Kidney (tissue), 14 donors: ENCODE data around the gene LMAN1. TPM values are rescaled to one million over a fixed set of nuclear protein-coding genes. Genes with fewer than 3 reads are reported as not detected.

Experiments
- DNase-seq, 5 donors: peaks; one replicate each; pipeline ENCODE4 v3.0.0-alpha.2; 2013 to 2020
- FAIRE-seq: peaks from 2 replicates; lab custom pipeline; 2012; peaks lifted over from hg19 to GRCh38; lab: Jason Lieb, UNC
- H3K27ac ChIP-seq, 2 donors: one replicate each; pipeline ENCODE4 v1.7.0; 2013; ENCODE audit warnings: low read depth in 2 of 2, low read length in 2 of 2, inconsistent platforms in 1 of 2
- H3K27me3 ChIP-seq: one replicate; pipeline ENCODE4 v1.7.1; 2013; ENCODE audit warnings: low read length, inconsistent platforms; ENCODE audit not compliant: control insufficient read depth, insufficient read depth
- H3K36me3 ChIP-seq, 3 donors: one replicate each; pipeline versions ENCODE4 v1.7.0 to v1.7.1; 2013; ENCODE audit warnings: low read length in 3 of 3, control low read depth in 1 of 3, inconsistent platforms in 1 of 3; ENCODE audit not compliant: insufficient read depth in 3 of 3, control insufficient read depth in 2 of 3
- H3K4me1 ChIP-seq, 3 donors: one replicate each; pipeline versions ENCODE4 v1.7.0 to v1.7.1; 2013; ENCODE audit warnings: low read length in 3 of 3, inconsistent platforms in 1 of 3, low read depth in 1 of 3; ENCODE audit not compliant: control insufficient read depth in 2 of 3, insufficient read depth in 2 of 3
- H3K4me3 ChIP-seq, 3 donors: one replicate each; pipeline versions ENCODE4 v1.7.0 to v1.8.1; 2013; ENCODE audit warnings: low read length in 3 of 3, control low read depth in 1 of 3, inconsistent platforms in 1 of 3
- H3K9ac ChIP-seq, 3 donors: one replicate each; pipeline versions ENCODE4 v1.7.0 to v1.7.1; 2013; ENCODE audit warnings: low read length in 3 of 3, control low read depth in 1 of 3, inconsistent platforms in 1 of 3
- H3K9me3 ChIP-seq, 3 donors: one replicate each; pipeline versions ENCODE4 v1.7.0 to v1.7.1; 2013; ENCODE audit warnings: low read length in 3 of 3, control low read depth in 1 of 3, inconsistent platforms in 1 of 3; ENCODE audit not compliant: control insufficient read depth in 2 of 3, insufficient read depth in 1 of 3
- CTCF ChIP-seq: IDR thresholded peaks from 3 replicates; pipeline ENCODE4 v1.5.1; 2012; ENCODE audit warnings: mild to moderate bottlenecking, moderate library complexity, borderline replicate concordance; ENCODE audit not compliant: insufficient read depth; ENCODE audit errors: extremely low read depth
- intact Hi-C: fragments of 100-400 bp; cut with DNase I; formaldehyde crosslinking; loops from one replicate; pipeline ENCODE4 v1.11.1; 2022
- polyA plus RNA-seq: library from polyadenylated mRNA; stranded (reverse); fragments of 350-450 nt; fragmentation: Illumina TruSeq; extraction: RNeasy Lipid Tissue Mini Kit (QIAGEN cat#74804); gene quantifications from one replicate; pipeline ENCODE4 v1.2.3, GENCODE V29; 2014; ENCODE audit warnings: low read depth, low replicate concordance; ENCODE audit not compliant: insufficient read depth
- total RNA-seq: library from RNA; stranded (reverse); fragmentation: NEBNext Ultra II Directional; extraction: Animal tissue kit (Norgen Biotek cat#: 25700); gene quantifications from one replicate; pipeline ENCODE4 v1.2.1, GENCODE V29; 2021
- donor health status: control.
- donor health status: control.
- donor health status: control.
- donor health status: control.
- donor health status: control.
- donor health status: DM: yes; HTN: yes; CAD: no.
- donor health status: Normal renal cell carcinoma (clear cell type).

Gene LMAN1
- total and polyA plus RNA-seq, 2 donors from 2014 or later, result 31.6 to 78.8 TPM

GRCh38 chr18:59323931-59324622, 35.0 kb downstream of the LMAN1 start:
- H3K27ac ChIP-seq, result no peak overlapping the region
- no peak overlapping the region for H3K9ac ChIP-seq
- H3K4me1 ChIP-seq, result no peaks in the 10 kb centered on the region
- H3K27me3 ChIP-seq, result no peaks in the 10 kb centered on the region
- H3K36me3 ChIP-seq, result peaks cover 0 to 24% (median 12%) of the 10 kb centered on the region in 3 donors
- DNase-seq, result peak in 1 of 5 donors; percentile 19
- no peak overlapping the region for H3K4me3 ChIP-seq
- no peak for TF ChIP-seq CTCF
- FAIRE-seq, result no peak
- H3K9me3 ChIP-seq, result no peaks in the 10 kb centered on the region
- intact Hi-C loops, result no loop called here

- Histone ChIP-seq H3K9ac (no peak within 1 kb of the TSS), H3K27me3 (no peaks in the 10 kb centered on the region), H3K9me3 (no peaks in the 10 kb centered on the region), H3K36me3 (no peaks in the 10 kb centered on the region), H3K4me1 (no peaks in the 10 kb centered on the region), H3K4me3 (no peak within 1 kb of the TSS), H3K27ac (no peak within 1 kb of the TSS)
- intact Hi-C loops, result loop anchor here (10.0 kb wide), 1 partner anchor 76 kb away; no protein-coding TSS in a partner anchor
- TF ChIP-seq CTCF, result no peak
- no peak for FAIRE-seq
- peak in 1 of 5 donors; percentile 42 for DNase-seq
These were observed 40.5 kb downstream of the LMAN1 start, which contains the start of gene CPLX4 for GRCh38 chr18:59318460-59319050. Gene CPLX4 (minus strand): TSS chr18:59318649. CDS start chr18:59318462, 187 bp downstream.

- TF ChIP-seq CTCF, result no peak
- FAIRE-seq, result no peak
- H3K36me3 ChIP-seq, result no peaks in the 10 kb centered on the region
- no peak for DNase-seq
- no peaks in the 10 kb centered on the region for H3K9me3 ChIP-seq
- peaks cover 0 to 2% (median 0%) of the 10 kb centered on the region in 3 donors for H3K4me1 ChIP-seq
- no peaks in the 10 kb centered on the region for H3K27me3 ChIP-seq
- H3K9ac ChIP-seq, result no peak overlapping the region
- no peak overlapping the region for H3K4me3 ChIP-seq
- no peak overlapping the region for H3K27ac ChIP-seq
- intact Hi-C loops, result loop anchor here (10.0 kb wide), 1 partner anchor 83 kb away; no protein-coding TSS in a partner anchor
These were observed 47.4 kb downstream of the LMAN1 start for GRCh38 chr18:59311631-59312030.
